IMR-90 (cell line): Measurements from ENCODE around the gene NIPBL. TPM values are rescaled to one million over a fixed set of nuclear protein-coding genes. Genes with fewer than 3 reads are reported as not detected.

Source experiments
- ATAC-seq: fragments of 200-7000 bp; cut with Tn5 transposase; 2 replicates; pipeline ENCODE4 v1.9.1; 2020; ENCODE audit warnings: low read depth, mild to moderate bottlenecking, moderate library complexity
- BruUV-seq: library from RNA; stranded (reverse); fragments of 400-500 nt; replicated peaks from 2 replicates; lab custom pipeline; 2021; lab: Mats Ljungman, UMichigan
- CTCF ChIA-PET: fragments of 300-600 bp; formaldehyde crosslinking; extraction: SDS; loops from one replicate; lab custom pipeline; 2021; ENCODE audit warnings: antibody characterized with exemption; lab: Yijun Ruan, JAX
- POLR2A ChIA-PET: fragments of 300-600 bp; sonication (Branson Sonifier 250); formaldehyde crosslinking; loops from one replicate; lab custom pipeline; 2022; ENCODE audit warnings: antibody characterized with exemption; ENCODE audit not compliant: unreplicated experiment; lab: Charles Lee
- DNase-seq: peaks from one replicate; pipeline ENCODE4 v3.0.0; 2013
- H2AFZ ChIP-seq: replicated peaks from 2 replicates; pipeline ENCODE3; 2013; ENCODE audit warnings: low read length, mild to moderate bottlenecking; ENCODE audit not compliant: poor library complexity
- H2AK5ac ChIP-seq: 2 replicates; pipeline ENCODE4 v1.6.1; 2013; ENCODE audit warnings: low read depth, low read length, inconsistent platforms
- H2AK9ac ChIP-seq: replicated peaks from 2 replicates; pipeline ENCODE3; 2013; ENCODE audit warnings: mild to moderate bottlenecking, low read depth, low read length, moderate library complexity; ENCODE audit not compliant: poor library complexity
- H2BK120ac ChIP-seq: 2 replicates; pipeline ENCODE4 v1.6.1; 2013; ENCODE audit warnings: low read depth, low read length, inconsistent platforms
- H2BK15ac ChIP-seq: 3 replicates; pipeline ENCODE4 v1.6.1; 2013; ENCODE audit warnings: low read depth, low read length, inconsistent platforms
- H2BK20ac ChIP-seq: 2 replicates; pipeline ENCODE4 v1.6.1; 2013; ENCODE audit warnings: low read depth, mild to moderate bottlenecking, inconsistent platforms, low read length, moderate library complexity
- H2BK5ac ChIP-seq: 2 replicates; pipeline ENCODE4 v1.6.1; 2013; ENCODE audit warnings: mild to moderate bottlenecking, low read depth, low read length, inconsistent platforms; ENCODE audit not compliant: poor library complexity, severe bottlenecking
- H3K14ac ChIP-seq: replicated peaks from 2 replicates; pipeline ENCODE4 v1.6.1; 2013; ENCODE audit warnings: low read depth, low read length, inconsistent platforms
- H3K18ac ChIP-seq: 2 replicates; pipeline ENCODE4 v1.6.1; 2013; ENCODE audit warnings: low read depth, low read length, control low read depth
- H3K23ac ChIP-seq: 2 replicates; pipeline ENCODE4 v1.6.1; 2013; ENCODE audit warnings: low read depth, low read length, inconsistent platforms
- H3K27ac ChIP-seq: 2 replicates; pipeline ENCODE4 v1.5.1; 2013; ENCODE audit warnings: mild to moderate bottlenecking, control low read depth, low read length; ENCODE audit not compliant: insufficient read depth
- H3K27me3 ChIP-seq: 2 replicates; pipeline ENCODE4 v1.6.1; 2013; ENCODE audit warnings: low read length; ENCODE audit not compliant: control insufficient read depth, insufficient read depth
- H3K36me3 ChIP-seq: 2 replicates; pipeline ENCODE4 v1.6.1; 2013; ENCODE audit warnings: low read length, mixed read lengths; ENCODE audit not compliant: control insufficient read depth, insufficient read depth
- H3K4ac ChIP-seq: 2 replicates; pipeline ENCODE4 v1.6.1; 2013; ENCODE audit warnings: low read depth, low read length, inconsistent platforms
- H3K4me1 ChIP-seq: 2 replicates; pipeline ENCODE4 v1.6.1; 2013; ENCODE audit warnings: low read length, mixed read lengths; ENCODE audit not compliant: control insufficient read depth, insufficient read depth
- H3K4me2 ChIP-seq: 2 replicates; pipeline ENCODE4 v1.6.1; 2013; ENCODE audit warnings: low read depth, mild to moderate bottlenecking, control low read depth, low read length, moderate library complexity
- H3K4me3 ChIP-seq: 2 replicates; pipeline ENCODE4 v1.5.1; 2013; ENCODE audit warnings: low read depth, mild to moderate bottlenecking, control low read depth, low read length, moderate library complexity; ENCODE audit not compliant: insufficient read depth
- H3K56ac ChIP-seq: 2 replicates; pipeline ENCODE4 v1.6.1; 2013; ENCODE audit warnings: low read length, inconsistent platforms; ENCODE audit not compliant: insufficient read depth; ENCODE audit errors: extremely low read depth
- H3K79me1 ChIP-seq, 2 experiments: 2 replicates each; pipeline ENCODE4 v1.6.1; 2013; ENCODE audit warnings: low read length in 2 of 2, inconsistent platforms in 1 of 2, low read depth in 1 of 2
- H3K9ac ChIP-seq: 2 replicates; pipeline ENCODE4 v1.6.1; 2013; ENCODE audit warnings: low read depth, low read length, control low read depth
- H3K9me1 ChIP-seq: 2 replicates; pipeline ENCODE4 v1.6.1; 2013; ENCODE audit warnings: low read length, inconsistent platforms; ENCODE audit not compliant: insufficient read depth
- H3K9me3 ChIP-seq: 2 replicates; pipeline ENCODE4 v1.6.1; 2013; ENCODE audit warnings: low read length; ENCODE audit not compliant: control insufficient read depth, insufficient read depth
- H4K20me1 ChIP-seq: 2 replicates; pipeline ENCODE4 v1.6.1; 2013; ENCODE audit warnings: low read length, inconsistent platforms; ENCODE audit not compliant: insufficient read depth
- H4K5ac ChIP-seq: 2 replicates; pipeline ENCODE4 v1.6.1; 2013; ENCODE audit warnings: mild to moderate bottlenecking, low read depth, low read length, control low read depth
- H4K8ac ChIP-seq, 2 experiments: 2 replicates each; pipeline ENCODE4 v1.6.1; 2013; ENCODE audit warnings: low read depth in 2 of 2, low read length in 2 of 2, control low read depth in 1 of 2, inconsistent platforms in 1 of 2
- H4K91ac ChIP-seq: 2 replicates; pipeline ENCODE4 v1.6.1; 2013; ENCODE audit warnings: low read depth, low read length, inconsistent platforms; ENCODE audit not compliant: insufficient read depth
- FOS ChIP-seq: fragments of 150-350 bp; IDR thresholded peaks from 2 replicates; pipeline ENCODE4 v1.6.1; 2016; ENCODE audit warnings: low read depth, low read length
- POLR2A ChIP-seq: IDR thresholded peaks from 2 replicates; pipeline ENCODE4 v1.6.1; 2012; ENCODE audit warnings: mild to moderate bottlenecking, low read depth, low read length
- WGBS, 2 experiments: methylation state at CpG; one replicate each; pipeline versions ENCODE4 v1.1.5 to v1.1.7; 2013; ENCODE audit warnings: missing lambda C conversion rate in 2 of 2; ENCODE audit not compliant: insufficient read length in 1 of 2; ENCODE audit errors: extremely low coverage in 2 of 2; 5-methylcytosine and 5-hydroxymethylcytosine counted together
- dilution Hi-C: fragments of 300-500 bp; cut with HindIII; formaldehyde crosslinking; loops from one replicate; pipeline ENCODE4 v1.14.3; 2018; ENCODE audit warnings: low sequenced_read_pairs; ENCODE audit not compliant: unreplicated experiment
- in situ Hi-C: fragments of 300-500 bp; cut with MboI; formaldehyde crosslinking; loops from 3 replicates; pipeline ENCODE4 v1.14.3; 2019; ENCODE audit warnings: low sequenced_read_pairs, inconsistent platforms, mixed read lengths
- intact Hi-C: fragments of 100-400 bp; cut with micrococcal nuclease; formaldehyde crosslinking; loops from 2 replicates; pipeline ENCODE4 v1.10.0; 2022
- polyA plus RNA-seq, 3 experiments: library from polyadenylated mRNA; depleted of rRNA; stranded (reverse); fragments of >200 nt; gene quantifications; 2 replicates each; pipeline ENCODE4 v1.2.3, GENCODE V29; 2012; ENCODE audit warnings: low replicate concordance in 1 of 3
- total RNA-seq: library from RNA; depleted of rRNA; stranded (reverse); fragments of >200 nt; gene quantifications from 2 replicates; pipeline ENCODE4 v1.2.3, GENCODE V29; 2012

Gene NIPBL
- total and polyA plus RNA-seq, 2 of the 4 experiments (the other 2 are of a cell fraction), result 8.4 to 46.4 TPM

DNA sequence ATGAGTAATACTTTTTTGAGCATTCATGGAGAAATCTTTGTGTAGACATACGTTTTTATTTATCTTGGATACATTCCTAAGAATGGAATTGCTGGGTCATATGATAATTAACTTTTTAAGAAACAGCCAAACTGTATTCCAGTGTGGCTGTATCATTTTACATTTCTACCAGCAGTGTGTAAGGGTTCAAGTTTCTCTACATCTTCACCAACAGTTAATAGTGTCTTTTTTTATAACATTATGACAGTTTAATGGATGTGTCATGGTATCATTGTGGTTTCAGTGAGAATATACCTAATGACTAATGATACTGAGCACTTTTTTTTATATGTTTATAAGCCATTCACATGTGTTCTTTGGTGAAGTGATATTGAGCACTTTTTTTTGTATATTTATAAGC is 52.4 kb downstream of the NIPBL start:
- H2BK120ac ChIP-seq, result no peak overlapping the region
- H2BK20ac ChIP-seq, result no peak overlapping the region
- 0 out of 2 replicates have a peak, but pooled peaks cover 2% of the 10 kb centered on the region for H3K9me1 ChIP-seq
- TF ChIP-seq POLR2A, result no peak
- TF ChIP-seq FOS, result no peak
- no peaks in the 10 kb centered on the region for H3K9me3 ChIP-seq
- H2AFZ ChIP-seq, result no peak overlapping the region
- no peak overlapping the region for H3K27ac ChIP-seq
- H3K27me3 ChIP-seq, result no peaks in the 10 kb centered on the region
- H3K4me3 ChIP-seq, result no peak overlapping the region
- 0 out of 2 replicates have a peak, but pooled peaks cover 1% of the 10 kb centered on the region for H3K36me3 ChIP-seq
- H4K5ac ChIP-seq, result no peak overlapping the region
- no peak overlapping the region for H3K56ac ChIP-seq
- BruUV-seq, result no TSS peak
- H2AK9ac ChIP-seq, result no peak overlapping the region
- H4K91ac ChIP-seq, result no peak overlapping the region
- POLR2A ChIA-PET, result no interaction called here
- intact Hi-C loops (loop anchor here (5.0 kb wide), 1 partner anchor 52 kb away; the partner anchor contains the start of gene NIPBL), dilution Hi-C loops (no loop called here), in situ Hi-C loops (no loop called here)
- H3K4me1 ChIP-seq, result 0 out of 2 replicates have a peak, but pooled peaks cover 2% of the 10 kb centered on the region
- peak; percentile 85 for ATAC-seq
- H4K8ac ChIP-seq, result no peak overlapping the region
- peak; percentile 86 for DNase-seq
- peaks cover 23 to 40% of the 10 kb centered on the region in 2 experiments for H3K79me1 ChIP-seq
- CTCF ChIA-PET, result no interaction called here
- no peak overlapping the region for H3K4ac ChIP-seq
- no peak overlapping the region for H3K23ac ChIP-seq
- H3K18ac ChIP-seq, result no peak overlapping the region
- no peak overlapping the region for H2BK5ac ChIP-seq
- H3K4me2 ChIP-seq, result 0 out of 2 replicates have a peak overlapping the region, but pooled peaks have one; percentile 31
- H3K9ac ChIP-seq, result no peak overlapping the region
- peaks cover 66% of the 10 kb centered on the region for H4K20me1 ChIP-seq
- no peak overlapping the region for H2AK5ac ChIP-seq
- no peak overlapping the region for H3K14ac ChIP-seq
- H2BK15ac ChIP-seq, result no peak overlapping the region
- WGBS, 2 experiments, result no CpG with 5 or more reads among the region's 1 CpG
